Activated T-cell treated with anti-CD3 and anti-CD28 coated beads for 4 hours (primary cell): ENCODE measurements around the gene KLHL30.
"Not testable (repeated sequence)": the region's sequence is repeated elsewhere in the genome, so short reads cannot be mapped to it uniquely, and the experiment has no call there.

Source experiments
- DNase-seq: peaks from one replicate; pipeline ENCODE4 v3.0.0-alpha.2; 2020

KLHL30 gene

DNA sequence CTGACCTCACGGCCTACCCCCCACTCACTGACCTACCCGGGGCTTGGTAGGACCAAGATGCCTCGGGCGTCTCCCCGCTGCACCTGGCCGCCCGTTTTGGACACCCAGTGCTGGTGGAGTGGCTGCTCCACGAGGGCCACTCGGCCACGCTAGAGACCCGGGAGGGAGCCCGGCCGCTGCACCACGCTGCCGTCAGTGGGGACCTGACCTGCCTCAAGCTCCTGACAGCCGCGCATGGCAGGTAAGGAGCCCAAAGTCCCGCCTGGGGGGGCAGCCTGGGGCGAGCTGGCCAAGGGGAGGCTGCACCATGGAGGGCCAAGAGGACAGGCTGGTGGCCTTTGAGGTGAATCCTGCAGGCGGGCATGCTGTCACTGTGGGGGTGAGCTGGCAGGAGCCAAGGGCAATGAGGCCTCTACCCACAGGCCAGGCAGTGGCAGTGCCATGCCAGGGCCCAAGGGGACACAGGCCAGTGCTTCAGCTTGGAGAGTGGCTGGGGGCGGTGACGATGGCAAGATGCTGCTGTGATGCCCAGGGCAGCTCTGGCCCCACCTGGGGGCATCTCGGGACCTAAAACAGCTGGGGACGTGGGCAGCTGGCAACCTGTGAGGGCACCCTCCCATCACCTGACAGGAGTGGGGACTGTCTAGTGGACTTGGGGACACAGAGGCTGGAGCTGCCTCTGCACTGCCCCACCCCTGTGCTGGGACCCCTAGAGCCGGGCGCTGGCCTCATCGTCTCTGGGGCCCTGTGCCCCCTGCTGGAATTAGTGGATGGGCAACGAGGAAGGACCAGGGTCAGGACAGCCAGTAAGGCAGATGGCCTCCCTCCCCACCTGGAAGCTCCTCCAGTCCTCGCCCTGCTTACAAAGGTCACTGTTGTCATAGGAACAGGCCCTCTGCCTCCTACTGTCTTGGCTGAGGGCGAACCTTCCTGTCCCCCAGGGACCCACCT is 36.3 kb upstream of the KLHL30 start:
- no peak for DNase-seq

- no peak for DNase-seq
Observed at GRCh38 chr2:238102865-238103264, 35.6 kb upstream of the KLHL30 start.

GRCh38 chr2:238103465-238104225 is 34.8 kb upstream of the KLHL30 start:
- no peak for DNase-seq

DNA sequence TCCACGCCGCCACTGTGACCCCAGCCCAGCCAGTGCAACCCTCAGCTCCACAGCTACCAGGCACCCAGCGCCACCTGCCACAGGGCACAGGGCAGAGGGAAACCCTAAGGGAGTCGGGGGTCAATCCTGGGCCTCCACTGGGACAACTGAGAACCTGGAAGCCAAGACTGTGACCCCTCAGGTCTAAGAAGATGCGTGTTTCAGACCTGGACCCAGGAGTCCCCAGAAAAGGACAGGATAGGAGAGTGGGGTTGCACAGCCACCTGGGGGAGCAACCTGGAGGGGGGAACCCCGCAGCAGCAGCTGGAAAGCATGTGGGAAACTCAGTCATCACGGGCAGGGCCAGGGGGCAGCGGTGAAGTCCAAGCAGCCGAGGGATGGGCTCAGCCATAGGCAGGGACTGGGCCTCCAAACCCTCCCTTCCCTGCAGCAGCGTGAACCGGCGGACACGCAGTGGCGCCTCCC is 34.2 kb upstream of the KLHL30 start:
- DNase-seq = no peak

DNA sequence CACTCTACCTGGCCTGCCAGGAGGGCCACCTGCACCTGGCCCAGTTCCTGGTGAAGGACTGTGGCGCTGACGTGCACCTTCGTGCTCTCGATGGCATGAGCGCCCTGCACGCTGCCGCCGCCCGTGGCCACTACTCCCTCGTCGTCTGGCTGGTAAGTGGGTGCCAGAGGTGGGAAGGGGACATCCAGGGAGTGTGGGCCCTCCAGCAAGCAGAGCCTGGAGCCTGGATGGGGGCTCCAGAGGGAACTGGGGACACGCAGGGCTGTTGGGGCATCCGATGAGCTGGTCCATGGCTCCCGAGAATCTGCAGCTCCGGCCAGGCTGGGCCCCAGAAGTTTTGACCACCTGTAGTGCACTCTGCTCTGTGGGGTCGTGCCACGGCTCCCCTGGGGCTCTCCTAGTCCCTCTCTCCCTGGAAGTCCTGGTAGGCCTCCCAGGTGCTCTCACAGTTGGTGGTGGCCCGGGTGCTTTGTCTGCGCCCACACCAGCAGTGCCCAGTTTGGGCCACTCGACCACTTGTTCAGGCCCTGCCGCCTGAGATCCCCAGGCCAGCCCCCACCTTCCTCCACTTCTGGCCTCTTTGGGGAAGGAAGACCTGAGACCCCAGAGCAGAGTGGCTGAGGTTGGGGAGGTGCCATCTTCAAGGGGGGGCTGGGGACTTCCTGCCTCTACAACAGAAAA is 33.6 kb upstream of the KLHL30 start:
- DNase-seq = no peak

DNA sequence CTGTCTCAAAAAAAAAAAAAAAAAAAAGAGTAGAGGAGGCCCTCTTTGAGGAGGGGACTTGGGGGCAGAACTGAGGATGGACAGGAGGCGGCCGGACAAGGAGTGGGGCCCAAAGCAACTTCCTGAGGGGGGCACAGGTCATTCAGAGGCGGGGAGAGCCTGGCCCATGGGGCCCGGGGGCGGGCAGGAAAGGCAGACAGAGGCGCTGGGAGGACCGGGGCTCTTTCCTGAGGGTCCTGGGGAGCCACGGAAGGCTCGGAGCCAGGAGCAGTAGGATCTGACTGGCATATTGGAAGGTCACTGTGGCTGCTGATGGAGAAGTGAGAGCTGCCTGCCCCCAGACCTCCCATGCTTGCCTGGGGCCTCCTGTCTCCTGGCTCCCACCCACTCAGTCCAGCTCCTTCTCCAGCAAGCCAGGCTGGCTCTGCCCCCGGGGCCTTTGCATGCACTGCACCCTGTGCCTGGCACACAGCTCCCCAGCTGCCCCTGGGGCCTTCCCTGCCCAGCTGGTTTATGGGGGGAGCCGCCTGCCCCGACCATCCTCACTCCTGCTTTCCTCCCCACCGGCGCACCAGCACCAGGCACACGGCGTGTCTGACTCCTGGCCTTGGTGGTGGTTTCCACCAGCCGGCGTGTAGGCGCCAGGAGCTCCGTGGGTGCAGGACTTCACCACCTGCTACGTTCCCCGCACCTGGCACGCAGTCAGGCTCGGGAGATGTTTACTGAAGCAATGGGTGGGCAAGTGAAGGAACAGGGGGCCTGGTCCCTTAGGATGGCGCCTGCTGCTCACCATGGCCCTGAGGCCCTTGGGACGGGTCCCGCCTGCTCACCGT is 32.7 kb upstream of the KLHL30 start:
- DNase-seq = no peak

- no peak for DNase-seq
Observed at GRCh38 chr2:238106339-238106697, 32.1 kb upstream of the KLHL30 start.

GRCh38 chr2:238106698-238107524 is 31.6 kb upstream of the KLHL30 start:
- no peak for DNase-seq

- DNase-seq = no peak
Observed at GRCh38 chr2:238107525-238108422, 30.7 kb upstream of the KLHL30 start.

DNA sequence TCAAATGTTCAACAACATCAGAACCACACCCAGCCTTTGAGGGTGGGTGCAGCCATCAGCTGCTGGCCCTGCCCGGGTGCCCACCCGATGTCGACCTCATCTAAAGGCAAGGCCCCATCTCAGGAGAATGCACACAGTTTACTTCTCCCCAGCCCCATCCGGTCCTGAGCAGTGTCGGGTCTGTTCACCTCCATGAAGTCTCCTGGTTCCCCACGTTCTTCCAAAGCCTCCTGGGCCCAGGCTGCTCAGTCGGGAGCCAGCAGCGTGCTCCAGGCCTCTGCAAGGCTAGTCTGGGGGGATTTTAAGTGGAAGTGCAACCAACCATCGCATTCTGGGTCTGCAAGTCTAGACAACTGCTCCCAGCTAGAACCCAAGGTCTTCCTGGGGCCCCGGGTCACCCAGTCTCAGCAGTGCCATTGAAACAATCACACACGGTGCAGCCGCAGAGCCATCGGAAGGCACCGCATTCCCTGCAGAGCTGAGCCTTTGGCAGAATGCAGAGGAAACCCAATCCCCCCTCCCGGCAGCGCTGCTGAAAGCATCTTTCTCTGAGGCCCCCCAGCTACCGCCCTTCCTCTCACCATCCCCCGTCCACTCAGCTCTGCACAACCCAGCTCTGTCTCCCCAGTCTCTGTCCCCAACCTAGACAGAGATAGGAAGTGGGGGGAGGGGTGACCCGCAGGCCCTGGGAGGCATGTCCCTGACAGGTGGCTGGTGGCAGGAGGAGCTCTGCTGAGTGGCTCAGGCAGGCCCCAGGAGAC is 29.9 kb upstream of the KLHL30 start:
- DNase-seq = no peak

GRCh38 chr2:238113611-238114010 is 24.9 kb upstream of the KLHL30 start:
- no peak for DNase-seq

GRCh38 chr2:238114331-238114841 is 24.1 kb upstream of the KLHL30 start:
- no peak for DNase-seq

GRCh38 chr2:238114851-238115660 is 23.4 kb upstream of the KLHL30 start:
- DNase-seq = no peak

DNA sequence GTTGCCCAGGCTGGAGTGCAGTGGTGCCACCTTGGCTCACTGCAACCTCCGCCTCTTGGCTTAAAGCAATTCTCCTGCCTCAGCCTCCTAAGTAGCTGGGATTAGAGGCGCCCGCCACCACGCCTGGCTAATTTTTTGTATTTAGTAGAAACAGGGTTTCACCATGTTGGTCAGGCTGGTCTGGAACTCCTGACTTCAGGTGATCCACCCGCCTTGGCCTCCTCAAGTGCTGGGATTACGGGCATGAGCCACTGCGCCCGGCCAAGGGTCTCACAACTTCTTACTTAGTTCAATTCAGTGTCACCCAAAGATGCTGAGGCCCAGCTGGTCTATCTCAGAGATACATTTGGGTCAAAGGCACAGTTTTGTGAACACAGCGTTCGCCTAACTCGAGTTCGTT is 22.8 kb upstream of the KLHL30 start:
- DNase-seq = not testable (repeated sequence)

- no peak for DNase-seq
Observed at GRCh38 chr2:238116298-238117198, 21.9 kb upstream of the KLHL30 start.

GRCh38 chr2:238117199-238118154 is 21.0 kb upstream of the KLHL30 start:
- DNase-seq = no peak
